Activated CD8-positive, alpha-beta memory T cell treated with anti-CD3 and anti-CD28 coated beads, Interleukin-2, amount 50 U/mL, for 24 hours (primary cell): ENCODE data around the gene POLR2B.
"Not testable (repeated sequence)": the region's sequence is repeated elsewhere in the genome, so short reads cannot be mapped to it uniquely, and the experiment has no call there.

Source experiments
- DNase-seq: peaks from one replicate; pipeline ENCODE4 v3.0.0-alpha.2; 2020; ENCODE audit errors: extremely low read depth

The POLR2B gene

GRCh38 chr4:57053508-57053907 lies 74.8 kb downstream of the POLR2B start:
- DNase-seq: no peak

GRCh38 chr4:57055886-57056285 lies 77.2 kb downstream of the POLR2B start:
- DNase-seq: no peak

GRCh38 chr4:57059890-57060716 lies 81.4 kb downstream of the POLR2B start:
- DNase-seq: no peak

GRCh38 chr4:57060717-57061067 lies 82.0 kb downstream of the POLR2B start:
- DNase-seq: not testable (repeated sequence)

DNA sequence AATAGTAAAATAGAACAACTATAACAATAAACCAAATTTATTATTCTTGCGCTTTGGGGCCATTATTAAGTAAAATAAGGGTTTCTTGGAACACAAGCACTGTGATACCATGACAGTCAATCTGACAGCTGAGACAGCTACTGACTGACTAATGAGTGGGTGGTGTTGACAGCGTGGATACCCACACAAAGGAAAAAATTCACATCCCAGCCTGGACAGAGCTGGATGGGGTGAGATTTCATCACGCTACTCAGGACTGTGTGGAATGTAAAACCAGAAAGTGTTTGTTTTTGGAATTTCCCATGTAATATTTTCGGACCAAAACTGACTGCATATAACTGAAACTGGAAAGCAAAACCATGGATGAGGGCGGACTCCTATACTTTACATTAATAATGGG lies 82.7 kb downstream of the POLR2B start:
- no peak for DNase-seq

DNA sequence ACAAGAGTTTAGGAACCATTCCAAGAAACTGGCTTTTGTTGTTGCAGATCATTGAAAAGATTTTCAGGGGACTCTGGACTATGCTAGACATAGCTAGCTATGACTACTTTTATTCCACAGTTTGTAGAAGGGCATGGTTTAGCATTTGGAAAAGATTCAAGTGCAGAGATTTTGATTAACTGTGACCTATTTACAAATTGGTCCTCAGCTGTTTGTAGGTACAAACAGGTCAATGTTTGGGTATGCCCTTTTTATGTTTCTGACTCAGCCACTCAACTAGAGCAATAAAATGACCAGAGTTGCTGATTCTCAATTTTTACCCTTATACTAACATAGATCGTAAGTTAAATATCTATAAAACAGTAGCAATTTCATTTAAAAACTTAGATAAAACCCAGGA lies 84.8 kb downstream of the POLR2B start:
- no peak for DNase-seq

- DNase-seq: no peak
Measured at GRCh38 chr4:57064120-57064519, 85.4 kb downstream of the POLR2B start.

DNA sequence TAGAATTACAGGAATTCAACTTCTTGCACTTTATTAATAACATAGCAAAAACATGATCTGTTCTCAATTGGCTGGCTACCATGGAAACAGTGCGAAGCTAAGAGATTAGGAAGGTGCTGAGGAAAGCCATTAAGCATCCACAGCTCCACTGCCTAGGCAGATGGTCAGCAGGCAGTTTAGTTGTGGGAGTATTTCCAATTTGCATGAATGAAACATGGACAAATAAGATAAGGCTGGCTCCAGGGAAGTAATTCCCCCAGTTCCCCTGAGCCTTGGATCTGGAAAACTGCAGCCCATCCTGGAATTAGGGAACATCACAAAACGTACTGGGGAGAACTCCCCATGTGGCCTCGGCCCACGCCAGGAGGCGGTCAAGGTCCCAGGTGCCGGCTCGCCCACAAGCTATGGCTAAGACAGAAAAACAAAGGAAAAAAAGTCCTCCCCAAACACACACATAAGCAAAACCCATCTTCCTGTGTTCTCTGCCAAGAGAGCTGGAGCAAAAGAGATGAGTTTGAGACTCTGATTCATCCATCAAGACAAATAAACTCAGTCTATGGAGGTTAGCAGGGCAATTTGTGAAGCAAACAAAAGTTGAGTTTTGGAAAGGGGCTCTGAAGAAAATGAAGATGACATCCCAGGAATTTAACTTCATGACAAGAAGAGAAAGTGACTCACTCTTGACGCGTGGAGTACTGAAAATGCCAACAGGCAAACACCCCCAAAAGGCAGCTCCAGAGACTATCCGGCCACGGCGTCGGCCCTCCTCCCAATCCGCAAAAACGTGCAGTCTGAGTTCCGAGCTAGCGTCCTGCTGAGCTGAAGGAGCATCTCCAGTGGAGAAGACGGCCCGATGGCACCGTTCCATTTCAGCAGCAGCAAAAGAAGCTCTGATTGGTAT lies 86.4 kb downstream of the POLR2B start:
- no peak for DNase-seq

- DNase-seq: no peak
Measured at GRCh38 chr4:57065730-57066482, 87.2 kb downstream of the POLR2B start.

DNA sequence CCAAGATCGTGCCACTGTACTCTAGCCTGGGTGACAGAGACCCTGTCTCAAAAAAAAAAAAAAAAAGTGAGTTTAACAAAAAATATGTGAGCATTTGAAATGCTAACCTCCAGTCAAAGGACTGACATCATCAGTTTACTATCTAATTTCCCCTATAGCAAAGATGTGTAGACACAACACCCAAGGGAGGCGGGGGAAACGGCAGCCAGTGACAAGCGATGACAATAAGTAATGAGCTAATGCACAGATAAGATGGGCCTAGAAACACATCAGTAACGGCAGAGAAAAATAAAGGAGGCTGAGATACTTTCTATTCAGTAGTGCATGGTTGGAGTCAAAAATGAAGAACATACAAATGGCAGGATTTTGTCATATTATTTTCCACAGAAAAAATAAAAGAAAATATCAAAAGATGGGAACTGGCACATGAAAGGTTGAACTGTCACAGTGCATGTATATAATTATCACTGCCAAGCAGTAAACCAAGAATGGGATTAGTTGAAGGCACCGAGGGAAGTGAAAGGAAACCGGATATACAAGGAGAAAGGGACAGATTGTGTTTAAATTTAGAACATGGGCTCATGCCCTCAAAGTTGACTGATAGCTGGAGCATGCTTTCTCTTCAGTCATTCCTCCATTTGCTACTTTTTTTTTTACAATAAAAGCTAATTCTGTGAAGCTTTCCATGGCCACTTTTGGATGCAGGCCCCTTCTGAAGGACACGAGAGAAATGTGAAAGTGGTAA lies 89.7 kb downstream of the POLR2B start:
- DNase-seq: no peak

DNA sequence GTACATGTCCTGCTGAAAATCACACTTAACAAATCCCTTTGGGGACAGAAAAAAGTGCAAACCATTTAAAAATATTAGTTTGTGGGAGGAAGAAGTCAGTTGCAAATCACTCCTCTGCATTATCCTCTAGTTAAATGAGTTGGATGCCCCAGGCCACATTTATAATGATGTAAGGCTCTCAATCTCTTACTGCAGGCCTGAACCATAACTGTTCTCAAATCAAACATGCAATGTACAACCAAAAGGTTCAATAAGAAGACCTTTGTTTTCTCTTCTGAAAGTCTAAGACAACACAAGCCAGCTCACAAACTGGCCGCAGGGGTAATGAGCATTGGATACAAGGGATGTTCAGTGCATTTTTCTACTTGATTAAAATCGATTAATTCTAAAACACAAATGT lies 91.8 kb downstream of the POLR2B start:
- no peak for DNase-seq

DNA sequence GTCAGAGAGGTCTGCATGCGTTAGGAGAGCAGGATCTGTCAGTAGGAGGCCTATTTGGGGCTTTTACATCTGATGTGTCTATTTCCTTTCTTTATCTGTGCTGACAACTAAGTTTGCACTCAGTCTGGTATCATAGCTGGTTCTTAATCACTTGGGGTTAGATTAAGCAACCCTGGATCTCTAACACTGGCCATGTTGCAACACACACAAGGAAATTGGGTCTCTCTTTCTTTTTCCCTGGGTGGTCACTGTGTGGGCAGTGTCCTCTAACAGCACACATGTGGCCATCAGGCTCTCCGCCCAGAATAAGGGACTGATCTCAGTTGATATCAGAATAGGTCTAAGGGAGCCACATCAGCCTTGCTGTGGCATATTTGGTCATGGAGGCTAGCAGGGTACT lies 92.6 kb downstream of the POLR2B start:
- DNase-seq: no peak

- no peak for DNase-seq
Measured at GRCh38 chr4:57073559-57073958, 94.9 kb downstream of the POLR2B start.

DNA sequence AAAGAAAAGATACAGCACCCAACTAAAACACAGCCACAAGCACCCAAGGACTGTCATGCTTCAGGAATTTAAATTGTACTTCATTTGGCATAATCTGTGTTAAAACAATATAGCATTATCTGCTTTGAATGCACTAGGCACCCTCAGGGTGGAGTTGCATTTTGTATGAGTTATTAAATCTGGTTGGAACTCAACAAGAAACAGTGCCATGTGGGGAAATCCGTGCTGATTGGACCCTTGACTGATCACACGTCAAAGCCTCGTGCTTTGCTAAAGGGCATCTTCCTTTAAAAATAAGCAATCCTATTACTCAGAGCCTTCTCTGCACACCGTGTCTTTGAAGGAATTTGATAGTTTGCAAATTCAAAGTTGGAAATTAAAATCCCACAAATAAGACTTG lies 96.0 kb downstream of the POLR2B start:
- DNase-seq: no peak

DNA sequence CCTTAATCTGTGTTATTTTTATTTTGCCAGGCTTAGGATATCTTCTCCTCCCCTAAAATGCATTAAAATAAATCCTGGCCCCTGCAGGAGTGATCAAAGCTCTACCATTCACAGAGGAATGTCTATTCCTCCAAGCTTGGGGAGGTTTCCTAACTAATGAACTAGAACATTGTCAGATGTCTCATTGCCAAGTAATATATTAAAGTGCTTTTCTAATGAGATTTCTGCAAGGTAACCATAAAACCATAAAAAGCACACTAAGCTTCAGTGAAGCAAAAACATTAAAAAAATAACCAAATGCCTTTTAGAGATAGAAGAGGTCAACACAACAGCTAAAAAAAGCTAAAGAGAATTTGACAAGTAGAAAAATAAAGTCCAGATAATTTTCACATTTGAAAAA lies 96.7 kb downstream of the POLR2B start:
- no peak for DNase-seq

DNA sequence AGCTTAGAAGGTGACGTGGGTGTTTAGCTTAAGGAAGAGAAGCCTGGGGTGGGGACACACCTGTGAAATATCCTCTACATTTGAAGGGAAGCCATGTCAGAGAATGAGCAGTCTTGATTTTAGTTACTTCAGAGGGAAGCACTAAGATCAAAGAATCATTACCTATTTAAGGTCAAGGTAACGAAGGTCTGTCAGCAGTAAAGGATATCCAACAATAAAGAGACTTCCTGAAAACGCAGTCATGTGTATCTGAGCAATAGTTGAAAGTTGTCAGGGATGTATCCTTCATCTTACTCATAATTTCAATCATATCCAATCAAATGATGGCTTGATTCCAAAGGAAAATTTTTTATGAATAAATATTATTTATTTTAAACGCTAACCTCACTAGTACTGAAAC lies 98.0 kb downstream of the POLR2B start:
- DNase-seq: no peak

DNA sequence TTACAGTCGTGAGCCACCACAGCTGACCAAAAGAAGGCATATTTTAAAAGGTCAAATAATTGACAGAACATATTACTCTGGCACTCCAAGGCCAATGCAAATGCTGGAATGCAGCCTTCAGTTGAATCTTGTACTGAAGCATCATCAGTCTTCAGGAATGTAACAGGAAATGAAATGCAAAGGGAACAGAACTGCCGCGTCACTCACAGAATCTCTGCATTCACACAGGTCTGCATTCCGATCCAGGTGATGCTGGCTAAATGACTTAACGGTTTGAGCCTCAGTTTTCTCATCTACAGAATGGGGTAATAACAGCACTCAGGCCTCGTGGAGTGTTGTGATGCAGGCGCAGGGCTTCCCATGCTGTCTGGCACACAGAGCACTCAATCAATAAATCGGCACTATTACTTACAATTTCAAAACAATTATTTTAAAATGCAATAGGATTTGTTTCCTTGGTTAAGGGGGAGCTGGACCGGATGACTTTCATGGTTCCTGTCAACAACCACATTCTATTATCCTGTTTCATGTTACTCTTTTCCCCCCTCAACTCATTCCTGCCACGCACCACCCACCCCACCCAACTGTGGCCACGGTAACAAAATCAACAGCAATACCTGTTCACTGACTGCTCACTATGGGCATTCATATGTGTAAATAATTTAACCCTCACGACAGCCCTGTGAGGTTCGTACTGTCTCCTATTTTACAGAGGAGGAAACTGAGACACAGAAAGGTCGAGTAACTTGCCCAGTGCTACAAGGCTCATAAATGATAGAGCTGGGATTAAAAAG lies 99.1 kb downstream of the POLR2B start:
- DNase-seq: no peak

DNA sequence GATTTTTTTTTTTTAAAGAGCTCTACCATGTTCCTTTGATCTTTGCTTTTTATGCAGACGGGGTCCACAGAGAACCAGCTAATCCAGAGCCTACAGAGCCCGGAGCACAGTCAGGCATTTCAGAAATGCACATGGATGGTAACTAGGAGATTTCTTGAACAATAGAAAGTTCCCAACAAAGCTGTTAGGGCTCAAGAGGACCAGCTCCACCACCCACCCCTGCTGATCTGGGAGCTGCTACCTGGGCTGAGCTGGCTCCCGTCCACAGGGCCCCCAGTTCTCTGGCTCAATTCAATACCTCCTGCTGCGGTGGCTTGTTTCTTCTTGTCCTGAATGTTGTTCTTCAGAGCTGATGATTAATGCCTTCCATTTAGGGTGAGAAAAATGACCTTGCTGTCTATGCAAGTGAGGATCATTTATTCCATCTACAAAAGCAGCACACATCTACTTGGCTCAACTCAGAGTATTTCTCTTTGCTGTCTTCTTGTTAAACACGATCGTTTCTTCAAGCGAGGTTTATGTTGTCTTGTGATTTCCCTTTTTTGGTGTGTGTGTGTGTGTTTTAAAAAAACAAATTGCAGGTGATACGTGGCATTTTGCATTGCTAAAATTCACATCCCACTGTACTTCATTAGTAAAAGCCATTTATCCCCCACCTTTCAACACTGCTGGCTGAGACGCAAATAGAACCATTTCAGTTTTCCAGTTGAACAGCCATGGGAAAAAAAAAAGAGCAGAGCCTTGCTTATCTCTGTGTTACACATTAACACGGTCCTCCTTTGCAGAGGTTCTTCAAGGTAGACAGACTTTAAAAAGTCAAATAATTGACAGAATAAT lies 100.2 kb downstream of the POLR2B start:
- no peak for DNase-seq
